ENCODE data around the gene KRTAP9-8.
"Not testable (repeated sequence)": the region's sequence is repeated elsewhere in the genome, so short reads cannot be mapped to it uniquely, and the experiment has no call there.

KRTAP9-8 gene

DNA sequence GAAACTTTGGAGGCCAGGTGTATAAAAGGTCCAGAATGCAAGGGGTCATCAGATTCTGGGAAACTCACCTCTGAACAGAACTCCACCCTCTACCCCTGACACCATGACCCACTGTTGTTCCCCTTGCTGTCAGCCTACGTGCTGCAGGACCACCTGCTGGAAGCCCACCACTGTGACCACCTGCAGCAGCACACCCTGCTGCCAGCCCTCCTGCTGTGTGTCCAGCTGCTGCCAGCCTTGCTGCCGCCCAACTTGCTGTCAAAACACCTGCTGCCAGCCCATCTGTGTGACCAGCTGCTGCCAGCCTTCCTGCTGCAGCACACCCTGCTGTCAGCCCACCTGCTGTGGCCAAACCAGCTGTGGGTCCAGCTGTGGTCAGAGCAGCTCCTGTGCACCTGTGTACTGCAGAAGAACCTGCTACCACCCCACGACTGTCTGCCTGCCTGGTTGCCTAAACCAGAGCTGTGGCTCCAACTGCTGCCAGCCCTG is at the start of gene KRTAP9-8:
KRTAP9-8 (plus strand) TSS at position 51 of the 489 bp plus-strand sequence; CDS start at position 104, 53 bp downstream.
- H3K4me3 ChIP-seq (ENCODE audit: low read depth, low read length); H3K4me1 ChIP-seq (ENCODE audit: control insufficient read depth, insufficient read depth, low read length, unreplicated experiment); H2AFZ ChIP-seq (ENCODE audit: low read length, unreplicated experiment); H3K36me3 ChIP-seq (ENCODE audit: insufficient read depth, low read length); H3K79me2 ChIP-seq (ENCODE audit: control insufficient read depth, insufficient read depth, low read length, unreplicated experiment); H3K27ac ChIP-seq (ENCODE audit: low read depth, low read length): not testable (repeated sequence)
- H3K27me3 ChIP-seq (ENCODE audit: insufficient read depth, low read length) = peaks cover 25% of the 10 kb centered on the region; the same call in 1 of the 2 replicates

GRCh38 chr17:41189837-41190318 is 47.9 kb upstream of the KRTAP9-8 start, which contains the start of gene KRTAP9-1:
TSS of gene KRTAP9-1 (plus strand) at chr17:41189887. CDS start at chr17:41189887, 0 bp downstream.
- H3K4me3 ChIP-seq (ENCODE audit: low read depth, low read length); H2AFZ ChIP-seq (ENCODE audit: low read length, unreplicated experiment); H3K36me3 ChIP-seq (ENCODE audit: insufficient read depth, low read length); H3K79me2 ChIP-seq (ENCODE audit: control insufficient read depth, insufficient read depth, low read length, unreplicated experiment); H3K27ac ChIP-seq (ENCODE audit: low read depth, low read length); H3K27me3 ChIP-seq (ENCODE audit: insufficient read depth, low read length); H3K4me1 ChIP-seq (ENCODE audit: control insufficient read depth, insufficient read depth, low read length, unreplicated experiment): not testable (repeated sequence)

DNA sequence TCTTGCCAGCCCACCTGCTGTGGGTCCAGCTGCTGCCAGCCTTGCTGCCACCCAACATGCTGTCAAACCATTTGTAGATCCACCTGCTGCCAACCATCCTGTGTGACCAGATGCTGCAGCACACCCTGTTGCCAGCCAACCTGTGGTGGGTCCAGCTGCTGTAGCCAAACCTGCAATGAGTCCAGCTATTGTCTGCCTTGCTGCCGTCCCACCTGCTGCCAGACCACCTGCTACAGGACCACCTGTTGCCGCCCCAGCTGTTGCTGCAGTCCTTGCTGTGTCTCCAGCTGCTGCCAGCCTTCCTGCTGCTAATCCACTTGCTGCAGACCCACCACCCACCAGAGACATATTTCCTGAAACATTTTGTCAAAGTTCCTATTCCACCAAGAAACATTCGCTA is 47.5 kb upstream of the KRTAP9-8 start:
- H3K27me3 ChIP-seq (ENCODE audit: insufficient read depth, low read length) = no peaks in the 10 kb centered on the region
- no peak overlapping the region for H3K27ac ChIP-seq (ENCODE audit: low read depth, low read length)
- H3K79me2 ChIP-seq (ENCODE audit: control insufficient read depth, insufficient read depth, low read length, unreplicated experiment) = no peaks in the 10 kb centered on the region
- no peaks in the 10 kb centered on the region for H3K4me1 ChIP-seq (ENCODE audit: control insufficient read depth, insufficient read depth, low read length, unreplicated experiment)
- H3K4me3 ChIP-seq (ENCODE audit: low read depth, low read length) = no peak overlapping the region
- no peak overlapping the region for H2AFZ ChIP-seq (ENCODE audit: low read length, unreplicated experiment)
- no peaks in the 10 kb centered on the region for H3K36me3 ChIP-seq (ENCODE audit: insufficient read depth, low read length)

DNA sequence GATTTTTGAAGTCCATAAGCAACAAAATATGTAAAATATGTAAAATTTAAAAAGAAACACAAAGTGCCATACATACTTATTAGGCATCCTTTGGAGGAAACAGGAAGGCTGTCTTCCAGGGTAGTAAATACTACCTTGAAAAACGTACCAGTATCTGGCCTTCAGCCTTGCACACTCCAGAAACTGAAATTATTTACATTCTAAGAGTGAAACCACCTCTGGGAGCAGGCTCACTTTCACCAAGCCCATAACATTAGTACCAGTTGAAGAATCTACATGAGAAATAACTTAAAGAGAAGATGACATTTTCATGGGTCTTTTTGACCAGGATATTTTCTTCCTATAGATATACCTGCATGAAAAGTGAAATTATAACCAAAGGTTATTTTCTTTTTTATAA is 41.7 kb upstream of the KRTAP9-8 start:
- Histone ChIP-seq H3K27me3 (ENCODE audit: insufficient read depth, low read length) (no peaks in the 10 kb centered on the region), H3K27ac (ENCODE audit: low read depth, low read length) (no peak overlapping the region), H3K36me3 (ENCODE audit: insufficient read depth, low read length) (no peaks in the 10 kb centered on the region), H2AFZ (ENCODE audit: low read length, unreplicated experiment) (peak overlapping the region; percentile 73), H3K4me1 (ENCODE audit: control insufficient read depth, insufficient read depth, low read length, unreplicated experiment) (no peaks in the 10 kb centered on the region), H3K4me3 (ENCODE audit: low read depth, low read length) (peak overlapping the region; percentile 16; the same call in 1 of the 2 replicates), H3K79me2 (ENCODE audit: control insufficient read depth, insufficient read depth, low read length, unreplicated experiment) (no peaks in the 10 kb centered on the region)

DNA sequence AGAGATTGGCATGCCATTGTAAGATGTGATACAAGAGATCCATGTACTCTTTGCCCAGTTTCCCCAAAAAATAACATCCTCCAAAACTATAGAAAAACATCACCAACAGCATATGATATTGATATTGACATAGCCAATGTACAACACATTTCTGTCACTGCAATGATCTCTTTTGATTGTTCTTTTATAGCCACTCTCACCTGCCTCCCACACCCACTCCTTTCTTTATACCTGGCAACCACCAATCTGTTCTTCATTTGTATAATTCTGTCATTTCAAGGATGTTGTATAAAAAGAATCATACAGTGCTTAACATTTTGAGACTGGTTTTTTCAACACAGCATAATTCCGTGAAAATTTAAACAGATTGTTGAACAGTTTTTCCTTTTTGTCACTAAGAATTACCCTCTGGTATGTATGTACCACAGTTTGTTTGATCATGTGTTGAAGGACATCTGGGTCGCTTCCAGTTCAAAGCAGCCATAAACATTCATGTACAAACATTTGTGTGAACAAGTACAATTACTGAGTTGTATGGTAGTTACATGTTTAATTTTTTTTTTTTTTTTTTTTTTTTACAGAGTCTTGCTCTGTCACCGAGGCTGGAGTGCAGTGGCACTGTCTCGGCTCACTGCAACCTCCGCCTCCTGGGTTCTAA is 38.2 kb upstream of the KRTAP9-8 start:
- no peaks in the 10 kb centered on the region for H3K4me1 ChIP-seq (ENCODE audit: control insufficient read depth, insufficient read depth, low read length, unreplicated experiment)
- H3K36me3 ChIP-seq (ENCODE audit: insufficient read depth, low read length) = no peaks in the 10 kb centered on the region
- H3K27ac ChIP-seq (ENCODE audit: low read depth, low read length) = no peak overlapping the region
- no peak overlapping the region for H3K4me3 ChIP-seq (ENCODE audit: low read depth, low read length)
- no peaks in the 10 kb centered on the region for H3K79me2 ChIP-seq (ENCODE audit: control insufficient read depth, insufficient read depth, low read length, unreplicated experiment)
- H3K27me3 ChIP-seq (ENCODE audit: insufficient read depth, low read length) = no peaks in the 10 kb centered on the region
- H2AFZ ChIP-seq (ENCODE audit: low read length, unreplicated experiment) = no peak overlapping the region

- no peak overlapping the region for H3K27ac ChIP-seq (ENCODE audit: low read depth, low read length)
- H3K36me3 ChIP-seq (ENCODE audit: insufficient read depth, low read length) = no peaks in the 10 kb centered on the region
- no peak overlapping the region for H3K4me3 ChIP-seq (ENCODE audit: low read depth, low read length)
- H3K4me1 ChIP-seq (ENCODE audit: control insufficient read depth, insufficient read depth, low read length, unreplicated experiment) = peaks cover 5% of the 10 kb centered on the region
- peaks cover 12% of the 10 kb centered on the region; the same call in 1 of the 2 replicates for H3K27me3 ChIP-seq (ENCODE audit: insufficient read depth, low read length)
- no peak overlapping the region for H2AFZ ChIP-seq (ENCODE audit: low read length, unreplicated experiment)
- H3K79me2 ChIP-seq (ENCODE audit: control insufficient read depth, insufficient read depth, low read length, unreplicated experiment) = no peaks in the 10 kb centered on the region
Measured at GRCh38 chr17:41211845-41212466, 25.8 kb upstream of the KRTAP9-8 start.

GRCh38 chr17:41212524-41213169 is 25.2 kb upstream of the KRTAP9-8 start:
- Histone ChIP-seq H3K79me2 (ENCODE audit: control insufficient read depth, insufficient read depth, low read length, unreplicated experiment) (no peaks in the 10 kb centered on the region), H3K36me3 (ENCODE audit: insufficient read depth, low read length) (no peaks in the 10 kb centered on the region), H3K4me3 (ENCODE audit: low read depth, low read length) (no peak overlapping the region), H3K27ac (ENCODE audit: low read depth, low read length) (no peak overlapping the region), H3K27me3 (ENCODE audit: insufficient read depth, low read length) (peaks cover 11% of the 10 kb centered on the region; the same call in 1 of the 2 replicates), H2AFZ (ENCODE audit: low read length, unreplicated experiment) (no peak overlapping the region), H3K4me1 (ENCODE audit: control insufficient read depth, insufficient read depth, low read length, unreplicated experiment) (peaks cover 5% of the 10 kb centered on the region)

DNA sequence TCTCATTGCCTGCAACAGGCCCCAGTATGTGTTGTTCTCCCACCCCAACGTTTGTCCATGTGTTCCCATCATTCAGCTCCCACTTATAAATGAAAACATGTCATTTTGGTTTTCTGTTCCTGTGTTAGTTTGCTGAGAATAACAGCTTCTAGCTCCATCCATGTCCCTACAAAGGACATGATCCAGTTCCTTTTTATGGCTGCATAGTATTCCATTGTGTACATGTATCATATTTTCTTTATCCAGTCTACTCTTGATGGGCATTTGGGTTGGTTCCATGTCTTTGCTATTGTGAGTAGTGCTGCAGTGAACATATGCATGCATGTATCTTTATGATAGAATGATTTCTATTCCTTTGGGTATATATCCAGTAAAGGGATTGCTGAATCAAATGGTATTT is 22.1 kb upstream of the KRTAP9-8 start:
- Histone ChIP-seq H3K4me3 (ENCODE audit: low read depth, low read length) (no peak overlapping the region), H3K27ac (ENCODE audit: low read depth, low read length) (no peak overlapping the region), H3K27me3 (ENCODE audit: insufficient read depth, low read length) (no peaks in the 10 kb centered on the region), H3K79me2 (ENCODE audit: control insufficient read depth, insufficient read depth, low read length, unreplicated experiment) (no peaks in the 10 kb centered on the region), H3K4me1 (ENCODE audit: control insufficient read depth, insufficient read depth, low read length, unreplicated experiment) (peaks cover 5% of the 10 kb centered on the region), H2AFZ (ENCODE audit: low read length, unreplicated experiment) (no peak overlapping the region), H3K36me3 (ENCODE audit: insufficient read depth, low read length) (no peaks in the 10 kb centered on the region)

- Histone ChIP-seq H3K27ac (ENCODE audit: low read depth, low read length) (no peak overlapping the region), H2AFZ (ENCODE audit: low read length, unreplicated experiment) (no peak overlapping the region), H3K79me2 (ENCODE audit: control insufficient read depth, insufficient read depth, low read length, unreplicated experiment) (no peaks in the 10 kb centered on the region), H3K27me3 (ENCODE audit: insufficient read depth, low read length) (no peaks in the 10 kb centered on the region), H3K4me1 (ENCODE audit: control insufficient read depth, insufficient read depth, low read length, unreplicated experiment) (no peaks in the 10 kb centered on the region), H3K4me3 (ENCODE audit: low read depth, low read length) (no peak overlapping the region), H3K36me3 (ENCODE audit: insufficient read depth, low read length) (no peaks in the 10 kb centered on the region)
Measured at GRCh38 chr17:41223821-41224220, 14.0 kb upstream of the KRTAP9-8 start.

DNA sequence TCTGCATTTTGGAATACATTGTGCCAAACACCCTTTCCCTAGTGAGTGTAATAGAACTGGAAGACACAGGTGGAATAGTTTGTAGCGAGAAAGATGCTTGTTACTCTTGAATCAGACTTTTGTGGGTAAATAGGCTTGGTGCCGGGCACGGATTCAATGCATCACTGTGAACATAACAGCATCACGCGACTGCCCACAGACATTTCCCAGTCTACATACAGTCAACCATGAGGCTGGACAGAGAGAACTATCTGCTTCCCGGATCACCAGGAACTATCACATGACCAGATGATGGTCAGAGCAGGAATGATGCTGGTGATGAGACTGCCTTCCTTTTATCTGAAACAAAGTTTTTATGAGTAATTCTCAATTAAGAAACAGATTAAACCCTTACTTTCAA is 11.7 kb upstream of the KRTAP9-8 start:
- 0 out of 2 replicates have a peak, but pooled peaks cover 5% of the 10 kb centered on the region for H3K27me3 ChIP-seq (ENCODE audit: insufficient read depth, low read length)

More for the DNA sequence above, 11.7 kb upstream of the KRTAP9-8 start:
- H3K27ac ChIP-seq (ENCODE audit: low read depth, low read length) = no peak overlapping the region
- H3K4me1 ChIP-seq (ENCODE audit: control insufficient read depth, insufficient read depth, low read length, unreplicated experiment) = no peaks in the 10 kb centered on the region
- no peaks in the 10 kb centered on the region for H3K36me3 ChIP-seq (ENCODE audit: insufficient read depth, low read length)
- H2AFZ ChIP-seq (ENCODE audit: low read length, unreplicated experiment) = no peak overlapping the region
- H3K79me2 ChIP-seq (ENCODE audit: control insufficient read depth, insufficient read depth, low read length, unreplicated experiment) = no peaks in the 10 kb centered on the region
- H3K4me3 ChIP-seq (ENCODE audit: low read depth, low read length) = no peak overlapping the region

Data from ACC112 (cell line).